Lung microvascular endothelial cell (primary cell): Measurements from ENCODE around the gene SDCBP2. TPM values are rescaled to one million over a fixed set of nuclear protein-coding genes. Genes with fewer than 3 reads are reported as not detected.

Experiments
- DNase-seq, 2 donors: peaks; one replicate each; pipeline versions ENCODE4 v3.0.0 to v3.0.0-alpha.2; 2010; ENCODE audit warnings: low read depth in 2 of 2
- total RNA-seq: library from RNA; depleted of rRNA; stranded (reverse); fragments of >200 nt; gene quantifications from 2 replicates; pipeline ENCODE4 v1.2.1, GENCODE V29; 2014

The SDCBP2 gene
- total RNA-seq, 1 donor from 2014 or later: 2.0 TPM

DNA sequence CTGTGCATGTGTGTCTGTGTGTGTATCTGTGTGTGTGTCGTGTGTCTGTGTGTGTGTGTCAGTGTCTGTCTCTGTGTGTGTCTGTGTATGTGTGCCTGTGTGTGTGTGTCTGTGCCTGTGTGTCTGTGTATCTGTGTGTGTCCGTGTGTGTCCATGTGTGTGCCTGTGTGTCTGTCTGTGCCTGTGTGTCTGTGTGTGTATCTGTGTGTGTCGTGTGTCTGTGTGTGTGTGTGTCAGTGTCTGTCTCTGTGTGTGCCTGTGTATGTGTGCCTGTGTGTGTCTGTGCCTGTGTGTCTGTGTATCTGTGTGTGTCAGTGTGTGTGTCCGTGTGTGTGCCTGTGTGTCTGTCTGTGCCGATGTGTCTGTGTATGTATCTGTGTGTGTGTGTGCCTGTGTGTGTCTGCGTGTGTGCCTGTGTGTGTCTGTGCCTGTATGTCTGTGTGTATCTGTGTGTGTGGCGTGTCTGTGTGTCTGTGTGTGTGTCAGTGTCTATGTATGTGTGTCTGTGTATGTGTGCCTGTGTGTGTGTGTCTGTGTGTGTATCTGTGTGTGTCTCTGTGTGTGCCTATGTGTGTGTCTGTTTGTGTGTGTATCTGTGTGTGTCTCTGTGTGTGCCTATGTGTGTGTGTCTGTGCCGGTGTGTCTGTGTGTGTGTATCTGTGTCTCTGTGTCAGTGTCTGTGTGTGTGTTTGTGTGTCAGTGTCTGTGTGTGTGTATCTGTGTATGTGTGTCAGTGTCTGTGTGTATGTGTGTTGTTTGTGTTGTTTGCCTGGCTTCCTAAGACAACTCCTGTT is 51.2 kb downstream of the SDCBP2 start:
- DNase-seq: no peak

DNA sequence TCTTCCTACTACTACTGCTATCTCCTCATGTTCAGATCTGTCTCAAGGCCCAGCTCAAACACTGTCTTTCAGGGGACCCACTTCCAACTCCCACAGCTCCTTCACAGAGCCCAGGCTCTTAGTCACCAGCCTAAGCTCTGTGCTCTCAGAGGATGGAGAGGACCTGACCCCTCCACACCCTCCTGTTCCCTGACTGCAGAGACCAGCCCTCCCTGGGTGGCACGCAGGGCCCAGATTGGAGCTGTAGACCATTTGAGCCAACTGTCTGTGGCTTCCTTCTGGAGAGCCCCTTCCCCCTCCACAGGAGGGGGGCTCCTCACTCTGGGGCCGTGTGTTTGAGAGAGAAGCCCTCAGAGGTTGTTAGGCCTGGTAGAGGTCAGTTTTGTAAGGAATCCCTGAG is 53.0 kb downstream of the SDCBP2 start:
- no peak for DNase-seq

DNA sequence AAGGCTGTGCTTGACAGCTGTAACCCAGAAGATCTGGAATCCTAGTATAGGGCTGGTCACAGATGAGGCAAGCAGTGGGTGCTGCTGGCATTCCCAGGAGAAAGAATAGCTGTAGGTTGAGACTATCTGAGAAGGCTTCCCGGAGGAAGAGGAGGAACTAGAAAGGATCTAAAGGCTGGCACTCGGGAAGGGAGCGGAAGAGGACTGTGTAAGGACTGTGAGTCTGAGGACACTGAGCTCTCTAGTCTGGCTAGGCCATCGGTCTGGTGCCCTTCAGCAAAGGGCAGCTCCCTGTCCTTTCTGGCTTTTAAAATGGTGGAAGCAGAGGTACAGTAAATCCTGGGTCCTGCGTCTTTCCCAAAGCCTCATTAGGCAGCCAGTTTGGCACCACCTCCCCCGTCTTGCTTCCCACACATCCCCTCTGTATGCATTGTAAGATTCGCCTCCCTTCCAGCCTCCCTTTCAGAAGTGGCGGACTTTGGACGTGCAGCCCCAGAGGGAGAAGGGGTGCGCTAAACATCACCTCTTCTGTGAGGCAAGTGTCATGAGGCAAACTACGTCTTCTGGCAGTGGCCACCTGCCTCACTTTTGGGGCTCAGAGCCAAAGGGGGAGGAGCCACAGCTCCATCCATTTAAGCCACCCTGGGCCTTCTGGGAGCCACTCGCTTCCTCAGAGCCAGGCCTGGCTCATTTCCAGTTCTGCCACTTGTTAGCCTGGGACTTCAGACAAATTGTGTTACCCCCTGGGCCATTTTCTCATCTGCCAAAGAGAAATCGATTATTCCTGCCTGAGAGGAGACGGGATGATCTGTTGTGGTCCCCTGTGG is 54.2 kb downstream of the SDCBP2 start:
- no peak for DNase-seq

DNA sequence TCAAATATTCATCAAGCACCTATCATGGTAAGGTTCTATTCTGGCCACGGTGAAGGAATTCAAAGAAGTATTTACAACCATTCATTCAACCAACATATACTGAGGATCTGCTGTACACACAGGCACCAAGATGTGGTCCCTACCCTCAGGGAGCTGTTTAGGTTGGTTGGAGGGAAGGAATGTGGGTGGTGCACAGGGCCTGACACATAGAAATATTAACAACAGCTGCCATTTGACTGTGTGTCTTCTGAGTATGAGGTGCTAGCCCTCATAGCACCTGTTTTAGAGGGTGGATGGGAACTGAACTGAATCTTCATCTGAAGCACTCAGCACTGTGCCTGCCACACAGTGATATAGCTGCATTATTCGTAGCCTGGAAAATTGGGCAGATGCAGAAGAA is 55.6 kb downstream of the SDCBP2 start:
- DNase-seq: no peak

DNA sequence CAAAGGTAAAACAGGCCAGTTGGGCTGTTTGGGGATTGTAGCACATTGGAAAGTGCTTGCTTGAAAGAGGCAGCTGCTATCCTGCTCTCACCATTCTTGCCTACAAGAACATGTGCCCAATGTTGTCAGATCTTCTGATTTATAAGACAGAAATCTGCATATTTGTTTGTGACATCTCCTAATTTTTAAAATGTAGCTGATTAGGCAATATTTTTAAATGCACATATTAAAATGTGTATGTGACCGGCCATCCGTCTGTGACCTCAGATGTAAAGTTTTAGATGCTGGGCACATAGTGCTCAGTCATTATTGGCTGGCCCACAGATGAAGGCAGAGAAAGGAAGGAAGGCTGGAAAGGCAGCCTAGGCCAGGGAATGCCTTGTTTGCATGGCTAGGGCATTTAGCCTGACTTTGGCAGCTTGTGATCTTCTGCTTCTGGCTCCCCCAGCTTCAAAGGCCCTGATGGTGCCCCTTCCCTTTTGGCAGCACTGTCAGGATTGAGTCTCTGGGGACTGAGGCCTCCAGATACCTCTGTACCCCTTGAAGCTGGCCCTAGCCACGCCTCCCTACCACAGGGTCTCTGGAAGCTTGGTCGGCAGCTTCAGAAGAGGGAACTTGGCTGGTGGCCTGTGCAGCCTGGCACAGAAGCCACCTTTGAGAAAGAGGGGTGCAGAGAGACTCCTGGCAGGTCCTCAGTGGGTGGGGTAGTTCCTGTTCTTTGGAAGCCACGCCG is 56.4 kb downstream of the SDCBP2 start:
- no peak for DNase-seq

DNA sequence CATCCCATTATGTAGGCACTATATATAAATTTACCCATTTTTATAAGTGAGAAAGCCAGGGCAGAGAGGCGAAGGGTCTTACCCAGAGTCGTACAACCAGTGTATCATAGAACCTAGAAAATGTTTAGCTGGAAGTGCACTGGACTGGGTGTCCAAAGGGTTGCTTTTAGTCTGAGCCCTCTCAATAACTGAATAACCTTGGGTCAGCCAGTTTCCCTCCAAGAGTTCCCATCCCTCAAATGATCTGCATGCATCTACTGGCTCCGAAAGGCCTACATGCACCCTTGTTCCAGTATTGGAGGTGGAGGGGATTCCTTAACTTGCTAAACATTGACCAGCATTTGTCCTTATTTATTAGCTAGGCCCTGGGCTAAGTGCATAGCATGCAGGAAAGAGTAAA is 59.1 kb downstream of the SDCBP2 start:
- no peak for DNase-seq

DNA sequence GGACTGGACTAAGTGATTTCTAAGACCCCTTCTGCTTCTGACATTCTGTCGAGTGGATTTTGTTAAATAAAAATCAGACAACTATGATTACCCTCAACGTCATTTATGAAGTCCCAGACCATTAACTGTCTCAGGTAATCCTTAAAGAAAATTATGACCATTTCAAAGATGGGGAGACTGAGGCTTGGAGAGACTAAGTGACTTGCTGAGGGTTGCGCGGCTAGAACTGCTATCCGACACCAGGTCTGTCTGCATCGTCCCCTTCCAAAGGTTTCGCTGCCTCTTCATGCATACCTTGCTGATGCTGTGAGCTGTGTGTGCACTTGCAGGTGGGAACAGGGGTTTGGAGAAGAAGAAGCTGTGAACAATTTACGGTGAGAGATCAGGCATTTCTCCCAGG is 59.7 kb downstream of the SDCBP2 start:
- DNase-seq: no peak

DNA sequence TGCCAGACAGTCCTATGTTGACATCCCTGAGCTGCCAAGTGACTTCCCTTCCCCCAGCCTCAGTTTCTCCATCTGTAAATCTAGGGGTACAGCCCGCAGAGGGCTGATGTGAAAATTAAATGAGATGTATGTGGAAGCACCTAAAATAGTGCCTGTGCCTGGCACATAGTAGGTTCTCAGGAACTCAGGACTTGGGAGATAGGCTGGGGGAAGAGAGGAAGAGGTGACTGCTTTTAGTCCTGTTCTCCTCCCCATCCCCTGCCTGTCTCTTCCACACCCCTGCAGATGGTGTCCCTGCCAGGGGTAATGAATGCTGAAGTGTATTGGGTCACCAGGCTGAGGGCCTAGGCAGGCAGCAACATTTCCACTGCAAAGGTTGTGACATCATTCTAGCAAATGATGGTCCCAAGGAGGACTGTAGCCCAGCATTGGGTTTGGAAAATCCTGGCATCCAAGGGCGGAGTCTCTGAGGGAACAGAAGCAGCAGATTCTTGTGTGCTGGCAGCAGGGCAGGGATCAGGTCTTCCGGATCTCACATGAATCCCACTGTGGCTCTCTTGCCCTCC is 61.0 kb downstream of the SDCBP2 start:
- no peak for DNase-seq

DNA sequence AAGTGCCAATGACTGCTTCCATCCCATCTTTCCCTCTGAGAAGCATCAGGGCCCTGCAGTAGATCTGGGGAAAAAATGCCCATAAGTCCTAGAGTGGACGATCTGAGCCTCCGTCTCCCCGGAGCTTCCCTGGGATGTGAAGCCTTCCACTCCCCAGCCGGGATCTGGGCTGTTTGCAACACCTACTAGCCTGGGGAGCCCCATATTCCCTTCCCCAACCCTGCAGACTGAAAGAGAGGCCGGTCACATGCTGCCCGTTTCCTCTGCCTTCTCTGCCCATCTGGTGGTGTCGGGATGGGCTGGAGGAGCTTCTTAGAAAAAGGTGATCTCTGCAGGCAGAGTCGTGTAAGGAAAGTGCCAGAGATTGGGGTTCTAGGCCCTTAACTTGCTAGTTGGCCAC is 61.8 kb downstream of the SDCBP2 start:
- no peak for DNase-seq

DNA sequence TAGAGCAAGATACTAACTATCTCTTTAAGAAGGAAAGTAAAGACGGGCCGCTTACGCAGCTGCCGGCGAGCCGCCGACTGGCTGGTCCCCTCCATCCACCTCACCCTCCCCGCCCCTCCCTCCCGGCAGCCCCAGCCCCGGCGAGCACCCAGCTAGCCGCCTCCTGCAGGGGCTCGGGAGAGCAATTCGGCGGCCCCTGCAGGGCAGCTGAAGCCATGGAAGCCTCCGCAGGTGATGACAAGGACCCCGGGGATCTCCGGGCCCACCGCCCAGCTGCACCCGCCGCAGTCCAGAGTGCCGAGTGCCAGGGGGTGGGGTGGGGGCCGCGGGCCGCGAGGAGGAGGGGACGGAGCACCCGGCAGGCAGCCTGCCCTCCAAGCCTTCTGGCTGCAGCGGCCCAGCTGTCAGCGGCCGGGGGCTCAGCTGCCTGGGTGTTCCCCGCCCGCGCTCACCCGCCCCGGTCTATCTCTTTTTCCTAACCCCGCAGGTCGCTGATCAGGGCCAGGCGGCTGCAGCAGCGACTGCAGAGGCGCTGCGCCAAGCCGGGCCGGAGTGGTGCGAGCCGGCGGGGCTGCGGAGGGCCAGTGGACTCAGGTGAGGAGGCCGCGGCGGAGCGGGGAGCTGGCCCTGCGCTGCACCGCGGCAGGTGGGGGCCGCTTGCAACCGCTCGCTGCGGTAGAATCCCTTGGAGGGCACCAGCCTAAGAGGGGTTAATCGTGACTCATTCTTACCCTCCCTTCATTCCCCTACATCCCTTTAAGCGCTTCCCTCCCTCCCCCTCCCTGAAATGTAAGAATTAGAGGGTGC is 62.6 kb downstream of the SDCBP2 start, which contains the start of gene SNPH:
Gene SNPH (plus strand): TSS at position 128 of the 807 bp plus-strand sequence. CDS start 29,946 bp downstream, outside the sequence.
- peak; percentile 40 to 84 for DNase-seq

DNA sequence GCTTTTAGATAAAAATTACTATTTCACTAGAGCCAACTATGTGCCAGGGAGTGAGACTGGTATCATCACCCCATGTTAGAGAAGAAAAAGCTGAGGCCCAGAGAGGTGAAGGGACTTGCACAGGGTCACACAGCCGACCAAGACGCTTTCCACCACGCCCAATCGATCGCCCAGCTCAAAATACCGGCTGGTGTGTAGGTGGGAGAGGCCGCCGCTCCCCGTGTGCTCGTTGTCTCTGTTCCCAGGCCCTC is 63.1 kb downstream of the SDCBP2 start:
- DNase-seq: no peak

DNA sequence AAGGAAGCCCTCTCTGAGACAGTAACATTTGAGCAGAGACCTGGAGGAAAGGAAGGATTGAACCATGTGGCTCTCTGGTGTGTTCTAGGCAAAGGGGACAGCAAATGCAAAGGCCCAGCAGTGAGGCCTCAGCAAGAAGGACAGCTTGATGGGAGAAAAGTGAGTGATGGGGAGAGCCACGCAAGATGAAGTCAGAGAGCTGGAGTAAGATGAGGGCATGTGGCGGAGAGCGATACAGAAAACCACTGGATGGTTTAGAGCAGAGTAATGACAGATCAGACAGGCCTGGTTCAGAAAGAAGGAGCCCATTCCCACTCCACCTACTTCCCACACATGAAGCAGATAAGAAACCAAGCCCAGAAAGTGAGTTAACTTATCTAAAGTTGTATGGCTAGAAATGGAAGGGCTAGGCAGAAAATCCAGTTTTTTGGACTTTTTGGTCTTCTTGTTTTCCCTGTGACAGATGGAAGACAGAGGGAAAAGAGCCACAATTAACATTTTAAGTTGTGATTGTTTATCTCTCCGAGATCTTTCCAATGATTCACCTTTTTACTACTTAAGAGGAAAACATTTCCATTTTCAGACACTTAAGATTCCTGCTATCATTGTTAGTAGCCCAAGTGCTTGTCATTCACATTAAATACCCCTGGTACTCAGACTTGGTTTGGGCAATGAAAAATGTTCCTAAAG is 63.6 kb downstream of the SDCBP2 start:
- DNase-seq: peak in 1 of 2 donors; percentile 13

DNA sequence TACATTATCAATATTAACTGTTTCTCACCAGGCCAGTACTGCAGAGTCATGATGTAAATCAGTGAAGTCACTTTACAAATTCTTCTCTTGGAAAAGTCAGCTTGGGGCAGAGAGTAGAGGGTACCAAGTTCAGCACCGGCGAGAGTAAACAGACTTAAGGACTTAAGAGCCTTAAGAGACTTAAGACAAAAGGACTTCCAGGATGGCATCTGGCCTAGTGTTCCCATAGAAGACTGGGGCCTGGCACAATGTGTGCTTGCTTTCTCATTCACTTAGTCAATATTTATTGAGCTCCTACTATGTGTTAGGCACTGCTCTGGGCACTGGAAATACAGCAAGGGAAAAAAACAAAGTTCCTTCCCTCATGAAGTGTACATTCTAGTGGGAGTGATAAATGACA is 64.2 kb downstream of the SDCBP2 start:
- no peak for DNase-seq

DNA sequence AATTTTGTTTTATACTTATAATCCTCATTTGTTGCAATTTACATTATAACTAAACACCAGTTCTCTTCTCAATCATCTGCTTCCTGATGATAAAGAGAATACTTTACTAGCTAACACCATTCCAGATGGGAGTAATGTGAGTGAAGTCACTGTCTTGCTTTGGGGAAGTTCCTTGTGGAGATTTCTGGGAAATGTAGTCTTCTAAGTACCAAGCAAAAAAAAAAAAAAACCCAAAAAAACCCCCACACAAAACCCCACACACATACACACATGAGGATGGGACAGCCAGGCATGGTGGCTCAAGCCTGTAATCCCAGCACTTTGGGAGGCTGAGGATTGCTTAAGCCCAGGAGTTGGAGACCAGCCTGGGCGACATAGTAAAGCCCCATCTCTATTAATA is 65.1 kb downstream of the SDCBP2 start:
- peak in 1 of 2 donors; percentile 49 for DNase-seq

Other genes with a start within 250 kb of the SDCBP2 start
- 21.1 and 29.4 TPM in 2 replicates for gene PSMF1, start 210.5 kb downstream of the SDCBP2 start, total RNA-seq
- gene TMEM74B, start 144.2 kb downstream of the SDCBP2 start, total RNA-seq: under 0.01 and 0.44 TPM in 2 replicates
- gene C20orf202, start 125.7 kb downstream of the SDCBP2 start, total RNA-seq: not detected in 2 replicates
- gene RAD21L1, start 103.1 kb downstream of the SDCBP2 start, total RNA-seq: not detected in 2 replicates
- gene SNPH, start 62.8 kb downstream of the SDCBP2 start, total RNA-seq: 1.8 and 2.6 TPM in 2 replicates
- 263 and 278 TPM in 2 replicates for gene FKBP1A, start 63.9 kb upstream of the SDCBP2 start, total RNA-seq
- gene NSFL1C, start 137.7 kb upstream of the SDCBP2 start, total RNA-seq: 18.1 and 20.6 TPM in 2 replicates
- gene SIRPB2, start 162.3 kb upstream of the SDCBP2 start, total RNA-seq: 0.20 and 0.65 TPM in 2 replicates
- gene SIRPD, start 228.6 kb upstream of the SDCBP2 start, total RNA-seq: not detected in 2 replicates